ENCODE data around the gene COLQ.

COLQ gene

GRCh38 chr3:15549846-15550245 is 28.3 kb upstream of the COLQ start:
- no peaks in the 10 kb centered on the region for H3K27me3 ChIP-seq (ENCODE audit: insufficient read depth, low read depth)
- H3K27ac ChIP-seq = no peak overlapping the region
- H3K9ac ChIP-seq = no peak overlapping the region
- no peak overlapping the region for H2AFZ ChIP-seq (ENCODE audit: low read depth)
- no peak overlapping the region for H3K4me3 ChIP-seq (IDR thresholded peaks at IDR 0.05; ENCODE audit: insufficient read depth, low read depth, low read length)
- TF ChIP-seq CTCF (conservative IDR thresholded peaks at IDR 0.05; ENCODE audit: low read depth, low read length) = no peak
- H3K79me2 ChIP-seq (ENCODE audit: insufficient read depth, low read depth) = no peaks in the 10 kb centered on the region
- no peaks in the 10 kb centered on the region for H3K4me1 ChIP-seq (ENCODE audit: low read depth, poor library complexity, severe bottlenecking)
- no peaks in the 10 kb centered on the region for H4K20me1 ChIP-seq (ENCODE audit: insufficient read depth)
- H3K4me2 ChIP-seq = no peak overlapping the region
- H3K36me3 ChIP-seq (ENCODE audit: insufficient read depth) = no peaks in the 10 kb centered on the region

GRCh38 chr3:15542614-15543013 is 21.1 kb upstream of the COLQ start:
- Histone ChIP-seq H4K20me1 (ENCODE audit: insufficient read depth) (no peaks in the 10 kb centered on the region), H3K79me2 (ENCODE audit: insufficient read depth, low read depth) (no peaks in the 10 kb centered on the region), H3K9ac (no peak overlapping the region), H3K4me2 (no peak overlapping the region), H3K4me1 (ENCODE audit: low read depth, poor library complexity, severe bottlenecking) (no peaks in the 10 kb centered on the region), H3K27ac (no peak overlapping the region), H2AFZ (ENCODE audit: low read depth) (no peak overlapping the region), H3K27me3 (ENCODE audit: insufficient read depth, low read depth) (no peaks in the 10 kb centered on the region), H3K36me3 (ENCODE audit: insufficient read depth) (no peaks in the 10 kb centered on the region), H3K4me3 (IDR thresholded peaks at IDR 0.05; ENCODE audit: insufficient read depth, low read depth, low read length) (no peak overlapping the region)
- no peak for TF ChIP-seq CTCF (conservative IDR thresholded peaks at IDR 0.05; ENCODE audit: low read depth, low read length)

GRCh38 chr3:15541371-15541770 is 19.9 kb upstream of the COLQ start:
- Histone ChIP-seq H3K9ac (no peak overlapping the region), H3K79me2 (ENCODE audit: insufficient read depth, low read depth) (no peaks in the 10 kb centered on the region), H3K4me2 (no peak overlapping the region), H3K36me3 (ENCODE audit: insufficient read depth) (no peaks in the 10 kb centered on the region), H3K27me3 (ENCODE audit: insufficient read depth, low read depth) (no peaks in the 10 kb centered on the region), H2AFZ (ENCODE audit: low read depth) (no peak overlapping the region), H3K4me3 (IDR thresholded peaks at IDR 0.05; ENCODE audit: insufficient read depth, low read depth, low read length) (no peak overlapping the region), H3K27ac (no peak overlapping the region), H3K4me1 (ENCODE audit: low read depth, poor library complexity, severe bottlenecking) (no peaks in the 10 kb centered on the region), H4K20me1 (ENCODE audit: insufficient read depth) (no peaks in the 10 kb centered on the region)
- TF ChIP-seq CTCF (conservative IDR thresholded peaks at IDR 0.05; ENCODE audit: low read depth, low read length) = no peak

GRCh38 chr3:15539066-15539465 is 17.6 kb upstream of the COLQ start:
- TF ChIP-seq CTCF (conservative IDR thresholded peaks at IDR 0.05; ENCODE audit: low read depth, low read length) = no peak
- Histone ChIP-seq H3K9ac (no peak overlapping the region), H3K36me3 (ENCODE audit: insufficient read depth) (no peaks in the 10 kb centered on the region), H3K4me3 (IDR thresholded peaks at IDR 0.05; ENCODE audit: insufficient read depth, low read depth, low read length) (no peak overlapping the region), H3K4me2 (no peak overlapping the region), H3K4me1 (ENCODE audit: low read depth, poor library complexity, severe bottlenecking) (no peaks in the 10 kb centered on the region), H3K27ac (no peak overlapping the region), H4K20me1 (ENCODE audit: insufficient read depth) (no peaks in the 10 kb centered on the region), H3K27me3 (ENCODE audit: insufficient read depth, low read depth) (no peaks in the 10 kb centered on the region), H2AFZ (ENCODE audit: low read depth) (no peak overlapping the region), H3K79me2 (ENCODE audit: insufficient read depth, low read depth) (no peaks in the 10 kb centered on the region)

GRCh38 chr3:15538345-15538744 is 16.8 kb upstream of the COLQ start:
- no peak for TF ChIP-seq CTCF (conservative IDR thresholded peaks at IDR 0.05; ENCODE audit: low read depth, low read length)
- Histone ChIP-seq H3K4me1 (ENCODE audit: low read depth, poor library complexity, severe bottlenecking) (no peaks in the 10 kb centered on the region), H3K9ac (no peak overlapping the region), H3K36me3 (ENCODE audit: insufficient read depth) (no peaks in the 10 kb centered on the region), H3K79me2 (ENCODE audit: insufficient read depth, low read depth) (no peaks in the 10 kb centered on the region), H4K20me1 (ENCODE audit: insufficient read depth) (no peaks in the 10 kb centered on the region), H3K27me3 (ENCODE audit: insufficient read depth, low read depth) (no peaks in the 10 kb centered on the region), H2AFZ (ENCODE audit: low read depth) (no peak overlapping the region), H3K4me3 (IDR thresholded peaks at IDR 0.05; ENCODE audit: insufficient read depth, low read depth, low read length) (no peak overlapping the region), H3K4me2 (no peak overlapping the region), H3K27ac (no peak overlapping the region)

Data from KMS-11 (cell line).